ENCODE results near the gene SNAP91.

DNA sequence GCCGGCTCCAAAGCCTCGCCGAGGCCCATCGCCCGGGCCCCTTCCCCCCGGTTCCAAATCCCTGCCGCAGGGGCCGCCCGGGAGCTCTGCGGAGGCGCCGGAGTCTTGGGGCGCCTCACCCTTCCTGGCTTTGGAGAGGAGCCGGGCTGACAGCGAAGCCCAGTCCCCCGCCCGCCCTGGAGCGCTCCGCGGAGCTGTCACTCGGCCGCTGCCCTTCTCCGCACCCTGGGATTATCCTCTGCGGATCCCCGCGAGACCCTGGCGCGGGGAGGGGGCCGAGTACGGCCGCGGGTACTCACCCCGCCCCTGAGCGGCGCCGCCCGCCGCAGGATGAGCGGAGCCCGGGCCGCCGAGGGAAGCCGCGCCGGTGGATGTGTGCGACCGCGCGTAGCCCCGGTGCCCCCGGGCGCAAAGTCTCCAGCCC is 343 bp downstream of the SNAP91 start:
- TF ChIP-seq, protein P1, sequence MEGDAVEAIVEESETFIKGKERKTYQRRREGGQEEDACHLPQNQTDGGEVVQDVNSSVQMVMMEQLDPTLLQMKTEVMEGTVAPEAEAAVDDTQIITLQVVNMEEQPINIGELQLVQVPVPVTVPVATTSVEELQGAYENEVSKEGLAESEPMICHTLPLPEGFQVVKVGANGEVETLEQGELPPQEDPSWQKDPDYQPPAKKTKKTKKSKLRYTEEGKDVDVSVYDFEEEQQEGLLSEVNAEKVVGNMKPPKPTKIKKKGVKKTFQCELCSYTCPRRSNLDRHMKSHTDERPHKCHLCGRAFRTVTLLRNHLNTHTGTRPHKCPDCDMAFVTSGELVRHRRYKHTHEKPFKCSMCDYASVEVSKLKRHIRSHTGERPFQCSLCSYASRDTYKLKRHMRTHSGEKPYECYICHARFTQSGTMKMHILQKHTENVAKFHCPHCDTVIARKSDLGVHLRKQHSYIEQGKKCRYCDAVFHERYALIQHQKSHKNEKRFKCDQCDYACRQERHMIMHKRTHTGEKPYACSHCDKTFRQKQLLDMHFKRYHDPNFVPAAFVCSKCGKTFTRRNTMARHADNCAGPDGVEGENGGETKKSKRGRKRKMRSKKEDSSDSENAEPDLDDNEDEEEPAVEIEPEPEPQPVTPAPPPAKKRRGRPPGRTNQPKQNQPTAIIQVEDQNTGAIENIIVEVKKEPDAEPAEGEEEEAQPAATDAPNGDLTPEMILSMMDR (IDR thresholded peaks at IDR 0.05) = no peak
- no peak for TF ChIP-seq POLR2A (IDR thresholded peaks at IDR 0.05)
